GM23338 (cell line): ENCODE measurements around the gene NAPB. TPM values are rescaled to one million over a fixed set of nuclear protein-coding genes. Genes with fewer than 3 reads are reported as not detected.

Experiments
- ATAC-seq: fragments of 200-7000 bp; cut with Tn5 transposase; 3 replicates; pipeline ENCODE4 v1.9.1; 2020
- DNase-seq: peaks from one replicate; pipeline ENCODE4 v3.0.0-alpha.2; 2015; ENCODE audit warnings: low spot score
- H2AFZ ChIP-seq: fragments of 200-600 bp; sonication (generic); 2 replicates; pipeline ENCODE4 v1.8.0; 2016; ENCODE audit warnings: antibody characterized with exemption, mild to moderate bottlenecking, moderate library complexity
- H3F3A ChIP-seq: fragments of 200-600 bp; sonication (generic); replicated peaks from 2 replicates; pipeline ENCODE4 v1.8.0; 2017; ENCODE audit warnings: antibody characterized with exemption, mixed run types, low read depth
- H3K27ac ChIP-seq: fragments of 200-600 bp; sonication (generic); 2 replicates; pipeline ENCODE4 v1.6.1; 2016; ENCODE audit warnings: low read depth
- H3K27me3 ChIP-seq: fragments of 200-600 bp; sonication (generic); 2 replicates; pipeline ENCODE4 v1.8.0; 2016; ENCODE audit warnings: mild to moderate bottlenecking, mixed run types, moderate library complexity; ENCODE audit not compliant: insufficient read depth
- H3K36me3 ChIP-seq: fragments of 200-600 bp; sonication (generic); 2 replicates; pipeline ENCODE4 v1.8.0; 2016; ENCODE audit warnings: mild to moderate bottlenecking; ENCODE audit not compliant: insufficient read depth
- H3K4me1 ChIP-seq: fragments of 200-600 bp; sonication (generic); 2 replicates; pipeline ENCODE4 v1.8.0; 2016; ENCODE audit warnings: mild to moderate bottlenecking, moderate library complexity; ENCODE audit not compliant: insufficient read depth
- H3K4me2 ChIP-seq: fragments of 200-600 bp; sonication (generic); 2 replicates; pipeline ENCODE4 v1.7.1; 2017; ENCODE audit warnings: mixed run types
- H3K4me3 ChIP-seq: fragments of 200-600 bp; sonication (generic); 2 replicates; pipeline ENCODE4 v1.6.1; 2016; ENCODE audit warnings: mixed run types
- H3K79me2 ChIP-seq: fragments of 200-600 bp; sonication (generic); replicated peaks from 2 replicates; pipeline ENCODE4 v1.8.0; 2017; ENCODE audit warnings: mild to moderate bottlenecking; ENCODE audit not compliant: insufficient read depth
- H3K9me2 ChIP-seq: fragments of 200-600 bp; sonication (generic); 2 replicates; pipeline ENCODE4 v1.8.0; 2017; ENCODE audit not compliant: insufficient read depth
- H4K20me1 ChIP-seq: fragments of 200-600 bp; sonication (generic); replicated peaks from 2 replicates; pipeline ENCODE4 v1.8.0; 2017; ENCODE audit warnings: mild to moderate bottlenecking; ENCODE audit not compliant: insufficient read depth
- H3K27ac Mint-ChIP-seq: 2 replicates; pipeline ENCODE4 v1.8.0; 2020; ENCODE audit warnings: inconsistent platforms, mild to moderate bottlenecking, moderate library complexity, mixed read lengths
- H3K27me3 Mint-ChIP-seq: 3 replicates; pipeline ENCODE4 v1.8.0; 2022; ENCODE audit warnings: low read depth, mild to moderate bottlenecking, moderate library complexity, mixed read lengths, inconsistent platforms; ENCODE audit not compliant: insufficient read depth, poor library complexity
- H3K36me3 Mint-ChIP-seq: 3 replicates; pipeline ENCODE4 v1.8.0; 2021; ENCODE audit warnings: low read depth, mild to moderate bottlenecking, inconsistent platforms, moderate library complexity, mixed read lengths
- H3K4me1 Mint-ChIP-seq: 3 replicates; pipeline ENCODE4 v1.8.0; 2020; ENCODE audit warnings: mild to moderate bottlenecking, inconsistent platforms, mixed read lengths
- H3K4me3 Mint-ChIP-seq: 3 replicates; pipeline ENCODE4 v1.8.0; 2021; ENCODE audit warnings: moderate library complexity, mild to moderate bottlenecking, inconsistent platforms, mixed read lengths
- H3K9me3 Mint-ChIP-seq: 3 replicates; pipeline ENCODE4 v1.8.0; 2020; ENCODE audit warnings: moderate library complexity, mild to moderate bottlenecking, inconsistent platforms, mixed read lengths
- CREB1 ChIP-seq: fragments of 250-450 bp; sonication (Bioruptor Pico); IDR thresholded peaks from 2 replicates; pipeline ENCODE4 v1.5.0; 2020; ENCODE audit warnings: low read depth, mild to moderate bottlenecking, moderate library complexity
- EZH2 ChIP-seq: fragments of 200-600 bp; sonication (generic); IDR thresholded peaks from one replicate; pipeline ENCODE4 v1.8.0; 2017; ENCODE audit warnings: antibody characterized with exemption, mild to moderate bottlenecking, low read depth; ENCODE audit not compliant: unreplicated experiment
- EZH2phosphoT487 ChIP-seq: fragments of 200-600 bp; sonication (generic); IDR thresholded peaks from one replicate; pipeline ENCODE4 v1.8.1; 2018; ENCODE audit warnings: antibody characterized with exemption; ENCODE audit not compliant: unreplicated experiment
- JUNB ChIP-seq: IDR thresholded peaks from one replicate; pipeline ENCODE4 v1.6.1; 2016; ENCODE audit warnings: antibody characterized with exemption; ENCODE audit not compliant: unreplicated experiment
- NANOG ChIP-seq: IDR thresholded peaks from 2 replicates; pipeline ENCODE4 v1.6.1; 2016; ENCODE audit warnings: antibody characterized with exemption, borderline replicate concordance
- POLR2AphosphoS5 ChIP-seq: IDR thresholded peaks from 2 replicates; pipeline ENCODE4 v1.6.1; 2016; ENCODE audit warnings: antibody characterized with exemption, low read depth
- STAT1 ChIP-seq: IDR thresholded peaks from one replicate; pipeline ENCODE4 v1.6.1; 2016; ENCODE audit warnings: antibody characterized with exemption; ENCODE audit not compliant: unreplicated experiment
- ZNF114 ChIP-seq: fragments of 250-450 bp; sonication (Bioruptor Pico); IDR thresholded peaks from 2 replicates; pipeline ENCODE4 v1.5.0; 2020; ENCODE audit warnings: mild to moderate bottlenecking, moderate library complexity
- ZNF331 ChIP-seq: fragments of 250-450 bp; sonication (Bioruptor Pico); IDR thresholded peaks from 2 replicates; pipeline ENCODE4 v1.5.0; 2020; ENCODE audit warnings: low read depth, mild to moderate bottlenecking, moderate library complexity
- polyA plus RNA-seq: library from polyadenylated mRNA; unstranded; fragments of >200 nt; fragmentation: Nextera tagmentation; extraction: Ambion mirVana; gene quantifications from 2 replicates; pipeline ENCODE4 v1.2.1, GENCODE V29; 2016
- total RNA-seq: library from RNA; depleted of rRNA; stranded (reverse); fragments of >200 nt; shearing (Covaris generic); gene quantifications from 2 replicates; pipeline ENCODE4 v1.2.3, GENCODE V29; 2014
- TF ChIP-seq, protein P1 (sequence below): fragments of 250-450 bp; sonication (Bioruptor Pico); IDR thresholded peaks from 2 replicates; pipeline ENCODE4 v1.5.0; 2020; ENCODE audit warnings: mild to moderate bottlenecking, moderate library complexity
- TF ChIP-seq, protein P2 (sequence below): IDR thresholded peaks from one replicate; pipeline ENCODE4 v1.6.1; 2018; ENCODE audit warnings: antibody characterized with exemption; ENCODE audit not compliant: unreplicated experiment
- TF ChIP-seq, protein P3 (sequence below): IDR thresholded peaks from 2 replicates; pipeline ENCODE4 v1.6.1; 2016; ENCODE audit warnings: antibody characterized with exemption
- TF ChIP-seq, protein P4 (sequence below), 2 experiments: fragments of 200-600 bp in 1 of 2; sonication (generic) in 1 of 2; conservative IDR thresholded peaks; 2 replicates each; pipeline versions ENCODE4 v1.5.1 to v1.6.1; 2016 to 2017; ENCODE audit warnings: antibody characterized with exemption in 2 of 2, low read depth in 2 of 2, mild to moderate bottlenecking in 2 of 2, moderate library complexity in 1 of 2

NAPB gene
- total and polyA plus RNA-seq, 2 experiments from 2014 or later = 7.3 to 18.1 TPM

DNA sequence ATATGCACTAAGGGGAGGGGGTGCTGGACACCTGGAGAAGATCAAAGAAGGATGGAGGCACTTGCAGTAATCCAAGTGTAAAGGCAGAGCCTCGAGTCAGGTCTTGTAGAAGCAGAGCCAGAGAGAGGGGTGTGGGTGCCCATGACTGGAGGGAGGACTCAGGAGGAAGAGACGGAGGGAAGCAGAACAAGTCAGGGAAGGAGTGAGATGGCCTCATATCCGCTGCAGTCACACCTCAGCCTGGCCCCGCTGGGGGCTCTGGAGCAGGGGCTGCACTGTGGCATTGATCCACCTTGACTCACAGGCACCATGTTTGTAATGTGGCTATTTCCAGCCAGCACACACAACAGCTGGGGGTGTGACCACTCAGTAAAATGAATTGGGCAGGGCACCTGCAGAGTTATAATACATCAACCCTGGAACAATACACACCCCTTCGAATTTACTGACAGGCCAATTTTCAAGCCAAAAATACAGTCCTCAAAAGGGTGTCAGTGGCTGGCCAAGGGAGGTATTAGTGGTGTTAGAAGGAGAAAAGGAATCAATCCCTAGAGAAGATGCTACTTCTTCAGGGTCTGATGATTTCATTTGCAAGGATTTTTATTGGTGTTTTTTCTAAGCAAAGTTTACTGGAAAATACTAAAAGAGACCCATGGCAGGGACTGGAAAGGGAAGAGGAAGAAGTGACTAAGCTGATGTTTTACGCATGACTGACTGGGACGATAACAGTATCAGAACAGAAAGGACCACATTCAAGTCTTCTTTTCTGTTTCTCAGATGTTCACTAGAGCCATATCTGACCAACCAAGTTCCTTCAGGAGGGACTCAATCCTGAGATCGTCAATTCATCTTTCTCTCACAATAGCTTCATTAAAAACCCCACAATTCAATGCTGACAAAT, 89.6 kb downstream of the NAPB start:
- H2AFZ ChIP-seq = no peak overlapping the region
- no peak overlapping the region for H3K4me3 ChIP-seq
- Mint-ChIP-seq H3K4me1 (no peaks in the 10 kb centered on the region; the same call in 2 of the 3 replicates), H3K4me3 (no peak overlapping the region), H3K9me3 (peaks cover 10% of the 10 kb centered on the region), H3K27me3 (peaks cover 5% of the 10 kb centered on the region), H3K27ac (no peak overlapping the region), H3K36me3 (no peaks in the 10 kb centered on the region)
- no peaks in the 10 kb centered on the region for H3K27me3 ChIP-seq
- TF ChIP-seq EZH2 = no peak
- no peak for TF ChIP-seq EZH2phosphoT487
- TF ChIP-seq, protein P1, sequence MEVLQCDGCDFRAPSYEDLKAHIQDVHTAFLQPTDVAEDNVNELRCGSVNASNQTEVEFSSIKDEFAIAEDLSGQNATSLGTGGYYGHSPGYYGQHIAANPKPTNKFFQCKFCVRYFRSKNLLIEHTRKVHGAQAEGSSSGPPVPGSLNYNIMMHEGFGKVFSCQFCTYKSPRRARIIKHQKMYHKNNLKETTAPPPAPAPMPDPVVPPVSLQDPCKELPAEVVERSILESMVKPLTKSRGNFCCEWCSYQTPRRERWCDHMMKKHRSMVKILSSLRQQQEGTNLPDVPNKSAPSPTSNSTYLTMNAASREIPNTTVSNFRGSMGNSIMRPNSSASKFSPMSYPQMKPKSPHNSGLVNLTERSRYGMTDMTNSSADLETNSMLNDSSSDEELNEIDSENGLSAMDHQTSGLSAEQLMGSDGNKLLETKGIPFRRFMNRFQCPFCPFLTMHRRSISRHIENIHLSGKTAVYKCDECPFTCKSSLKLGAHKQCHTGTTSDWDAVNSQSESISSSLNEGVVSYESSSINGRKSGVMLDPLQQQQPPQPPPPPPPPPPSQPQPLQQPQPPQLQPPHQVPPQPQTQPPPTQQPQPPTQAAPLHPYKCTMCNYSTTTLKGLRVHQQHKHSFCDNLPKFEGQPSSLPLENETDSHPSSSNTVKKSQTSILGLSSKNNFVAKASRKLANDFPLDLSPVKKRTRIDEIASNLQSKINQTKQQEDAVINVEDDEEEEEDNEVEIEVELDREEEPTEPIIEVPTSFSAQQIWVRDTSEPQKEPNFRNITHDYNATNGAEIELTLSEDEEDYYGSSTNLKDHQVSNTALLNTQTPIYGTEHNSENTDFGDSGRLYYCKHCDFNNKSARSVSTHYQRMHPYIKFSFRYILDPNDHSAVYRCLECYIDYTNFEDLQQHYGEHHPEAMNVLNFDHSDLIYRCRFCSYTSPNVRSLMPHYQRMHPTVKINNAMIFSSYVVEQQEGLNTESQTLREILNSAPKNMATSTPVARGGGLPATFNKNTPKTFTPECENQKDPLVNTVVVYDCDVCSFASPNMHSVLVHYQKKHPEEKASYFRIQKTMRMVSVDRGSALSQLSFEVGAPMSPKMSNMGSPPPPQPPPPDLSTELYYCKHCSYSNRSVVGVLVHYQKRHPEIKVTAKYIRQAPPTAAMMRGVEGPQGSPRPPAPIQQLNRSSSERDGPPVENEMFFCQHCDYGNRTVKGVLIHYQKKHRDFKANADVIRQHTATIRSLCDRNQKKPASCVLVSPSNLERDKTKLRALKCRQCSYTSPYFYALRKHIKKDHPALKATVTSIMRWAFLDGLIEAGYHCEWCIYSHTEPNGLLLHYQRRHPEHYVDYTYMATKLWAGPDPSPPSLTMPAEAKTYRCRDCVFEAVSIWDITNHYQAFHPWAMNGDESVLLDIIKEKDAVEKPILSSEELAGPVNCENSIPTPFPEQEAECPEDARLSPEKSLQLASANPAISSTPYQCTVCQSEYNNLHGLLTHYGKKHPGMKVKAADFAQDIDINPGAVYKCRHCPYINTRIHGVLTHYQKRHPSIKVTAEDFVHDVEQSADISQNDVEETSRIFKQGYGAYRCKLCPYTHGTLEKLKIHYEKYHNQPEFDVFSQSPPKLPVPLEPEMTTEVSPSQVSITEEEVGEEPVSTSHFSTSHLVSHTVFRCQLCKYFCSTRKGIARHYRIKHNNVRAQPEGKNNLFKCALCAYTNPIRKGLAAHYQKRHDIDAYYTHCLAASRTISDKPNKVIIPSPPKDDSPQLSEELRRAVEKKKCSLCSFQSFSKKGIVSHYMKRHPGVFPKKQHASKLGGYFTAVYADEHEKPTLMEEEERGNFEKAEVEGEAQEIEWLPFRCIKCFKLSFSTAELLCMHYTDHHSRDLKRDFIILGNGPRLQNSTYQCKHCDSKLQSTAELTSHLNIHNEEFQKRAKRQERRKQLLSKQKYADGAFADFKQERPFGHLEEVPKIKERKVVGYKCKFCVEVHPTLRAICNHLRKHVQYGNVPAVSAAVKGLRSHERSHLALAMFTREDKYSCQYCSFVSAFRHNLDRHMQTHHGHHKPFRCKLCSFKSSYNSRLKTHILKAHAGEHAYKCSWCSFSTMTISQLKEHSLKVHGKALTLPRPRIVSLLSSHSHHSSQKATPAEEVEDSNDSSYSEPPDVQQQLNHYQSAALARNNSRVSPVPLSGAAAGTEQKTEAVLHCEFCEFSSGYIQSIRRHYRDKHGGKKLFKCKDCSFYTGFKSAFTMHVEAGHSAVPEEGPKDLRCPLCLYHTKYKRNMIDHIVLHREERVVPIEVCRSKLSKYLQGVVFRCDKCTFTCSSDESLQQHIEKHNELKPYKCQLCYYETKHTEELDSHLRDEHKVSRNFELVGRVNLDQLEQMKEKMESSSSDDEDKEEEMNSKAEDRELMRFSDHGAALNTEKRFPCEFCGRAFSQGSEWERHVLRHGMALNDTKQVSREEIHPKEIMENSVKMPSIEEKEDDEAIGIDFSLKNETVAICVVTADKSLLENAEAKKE (CRISPR knock-in tag) = no peak
- TF ChIP-seq, protein P2, sequence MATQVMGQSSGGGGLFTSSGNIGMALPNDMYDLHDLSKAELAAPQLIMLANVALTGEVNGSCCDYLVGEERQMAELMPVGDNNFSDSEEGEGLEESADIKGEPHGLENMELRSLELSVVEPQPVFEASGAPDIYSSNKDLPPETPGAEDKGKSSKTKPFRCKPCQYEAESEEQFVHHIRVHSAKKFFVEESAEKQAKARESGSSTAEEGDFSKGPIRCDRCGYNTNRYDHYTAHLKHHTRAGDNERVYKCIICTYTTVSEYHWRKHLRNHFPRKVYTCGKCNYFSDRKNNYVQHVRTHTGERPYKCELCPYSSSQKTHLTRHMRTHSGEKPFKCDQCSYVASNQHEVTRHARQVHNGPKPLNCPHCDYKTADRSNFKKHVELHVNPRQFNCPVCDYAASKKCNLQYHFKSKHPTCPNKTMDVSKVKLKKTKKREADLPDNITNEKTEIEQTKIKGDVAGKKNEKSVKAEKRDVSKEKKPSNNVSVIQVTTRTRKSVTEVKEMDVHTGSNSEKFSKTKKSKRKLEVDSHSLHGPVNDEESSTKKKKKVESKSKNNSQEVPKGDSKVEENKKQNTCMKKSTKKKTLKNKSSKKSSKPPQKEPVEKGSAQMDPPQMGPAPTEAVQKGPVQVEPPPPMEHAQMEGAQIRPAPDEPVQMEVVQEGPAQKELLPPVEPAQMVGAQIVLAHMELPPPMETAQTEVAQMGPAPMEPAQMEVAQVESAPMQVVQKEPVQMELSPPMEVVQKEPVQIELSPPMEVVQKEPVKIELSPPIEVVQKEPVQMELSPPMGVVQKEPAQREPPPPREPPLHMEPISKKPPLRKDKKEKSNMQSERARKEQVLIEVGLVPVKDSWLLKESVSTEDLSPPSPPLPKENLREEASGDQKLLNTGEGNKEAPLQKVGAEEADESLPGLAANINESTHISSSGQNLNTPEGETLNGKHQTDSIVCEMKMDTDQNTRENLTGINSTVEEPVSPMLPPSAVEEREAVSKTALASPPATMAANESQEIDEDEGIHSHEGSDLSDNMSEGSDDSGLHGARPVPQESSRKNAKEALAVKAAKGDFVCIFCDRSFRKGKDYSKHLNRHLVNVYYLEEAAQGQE = no peak
- TF ChIP-seq JUNB = no peak
- no peak for TF ChIP-seq NANOG
- no peak for TF ChIP-seq STAT1
- TF ChIP-seq CREB1 (CRISPR knock-in tag) = no peak
- TF ChIP-seq, protein P3, sequence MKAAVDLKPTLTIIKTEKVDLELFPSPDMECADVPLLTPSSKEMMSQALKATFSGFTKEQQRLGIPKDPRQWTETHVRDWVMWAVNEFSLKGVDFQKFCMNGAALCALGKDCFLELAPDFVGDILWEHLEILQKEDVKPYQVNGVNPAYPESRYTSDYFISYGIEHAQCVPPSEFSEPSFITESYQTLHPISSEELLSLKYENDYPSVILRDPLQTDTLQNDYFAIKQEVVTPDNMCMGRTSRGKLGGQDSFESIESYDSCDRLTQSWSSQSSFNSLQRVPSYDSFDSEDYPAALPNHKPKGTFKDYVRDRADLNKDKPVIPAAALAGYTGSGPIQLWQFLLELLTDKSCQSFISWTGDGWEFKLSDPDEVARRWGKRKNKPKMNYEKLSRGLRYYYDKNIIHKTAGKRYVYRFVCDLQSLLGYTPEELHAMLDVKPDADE = no peak
- TF ChIP-seq, protein P4, sequence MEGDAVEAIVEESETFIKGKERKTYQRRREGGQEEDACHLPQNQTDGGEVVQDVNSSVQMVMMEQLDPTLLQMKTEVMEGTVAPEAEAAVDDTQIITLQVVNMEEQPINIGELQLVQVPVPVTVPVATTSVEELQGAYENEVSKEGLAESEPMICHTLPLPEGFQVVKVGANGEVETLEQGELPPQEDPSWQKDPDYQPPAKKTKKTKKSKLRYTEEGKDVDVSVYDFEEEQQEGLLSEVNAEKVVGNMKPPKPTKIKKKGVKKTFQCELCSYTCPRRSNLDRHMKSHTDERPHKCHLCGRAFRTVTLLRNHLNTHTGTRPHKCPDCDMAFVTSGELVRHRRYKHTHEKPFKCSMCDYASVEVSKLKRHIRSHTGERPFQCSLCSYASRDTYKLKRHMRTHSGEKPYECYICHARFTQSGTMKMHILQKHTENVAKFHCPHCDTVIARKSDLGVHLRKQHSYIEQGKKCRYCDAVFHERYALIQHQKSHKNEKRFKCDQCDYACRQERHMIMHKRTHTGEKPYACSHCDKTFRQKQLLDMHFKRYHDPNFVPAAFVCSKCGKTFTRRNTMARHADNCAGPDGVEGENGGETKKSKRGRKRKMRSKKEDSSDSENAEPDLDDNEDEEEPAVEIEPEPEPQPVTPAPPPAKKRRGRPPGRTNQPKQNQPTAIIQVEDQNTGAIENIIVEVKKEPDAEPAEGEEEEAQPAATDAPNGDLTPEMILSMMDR (conservative IDR thresholded peaks at IDR 0.05; ENCODE audit: low read depth in 2 of 2) = no peak
- no peak for TF ChIP-seq ZNF331 (CRISPR knock-in tag)
- TF ChIP-seq ZNF114 (CRISPR knock-in tag) = no peak
- no peak for TF ChIP-seq POLR2AphosphoS5
- DNase-seq = no peak
- no peak for ATAC-seq
- no peak overlapping the region for H3K27ac ChIP-seq
- peaks cover 12% of the 10 kb centered on the region; the same call in 1 of the 2 replicates for H3K9me2 ChIP-seq
- no peaks in the 10 kb centered on the region for H4K20me1 ChIP-seq
- H3K4me2 ChIP-seq = no peak overlapping the region
- H3K4me1 ChIP-seq = no peaks in the 10 kb centered on the region
- no peaks in the 10 kb centered on the region for H3K36me3 ChIP-seq
- no peaks in the 10 kb centered on the region for H3F3A ChIP-seq
- H3K79me2 ChIP-seq = no peaks in the 10 kb centered on the region
